HepG2 (cell line): ENCODE results near the gene FXYD5. TPM values are rescaled to one million over a fixed set of nuclear protein-coding genes. Genes with fewer than 3 reads are reported as not detected.

Experiments used
- ATAC-seq: fragments of 200-7000 bp; cut with Tn5 transposase; 3 replicates; pipeline ENCODE4 v1.9.1; 2020; ENCODE audit warnings: mild to moderate bottlenecking, moderate library complexity
- BruUV-seq: library from RNA; stranded (reverse); fragments of 400-500 nt; replicated peaks from 2 replicates; lab custom pipeline; 2021; lab: Mats Ljungman, UMichigan
- CTCF ChIA-PET: fragments of 300-600 bp; formaldehyde crosslinking; extraction: SDS; loops from one replicate; lab custom pipeline; 2021; ENCODE audit warnings: low total read pairs, inconsistent platforms, low intra/inter-chr PET ratio; lab: Yijun Ruan, JAX
- POLR2A ChIA-PET: fragments of 350-600 bp; sonication (Branson Sonifier 250); formaldehyde crosslinking; loops from one replicate; lab custom pipeline; 2020; ENCODE audit warnings: antibody characterized with exemption, inconsistent platforms; lab: Yijun Ruan, JAX
- DNase-seq: peaks from one replicate; pipeline ENCODE4 v3.0.0-alpha.2; 2015; ENCODE audit warnings: low spot score
- FAIRE-seq: peaks from 3 replicates; lab custom pipeline; 2011; peaks lifted over from hg19 to GRCh38; lab: Jason Lieb, UNC
- H2AFZ ChIP-seq: one replicate; pipeline ENCODE4 v1.6.1; 2011; ENCODE audit warnings: low read length, inconsistent platforms
- H3K27ac ChIP-seq: fragments of 300-600 bp; 3 replicates; pipeline ENCODE4 v1.8.0; 2011; ENCODE audit warnings: mixed run types, mild to moderate bottlenecking, mixed read lengths, low read length, inconsistent platforms; ENCODE audit not compliant: insufficient read depth; ENCODE audit errors: extremely low read length
- H3K27me3 ChIP-seq, 2 experiments: fragments of 200-600 bp in 1 of 2; 2 replicates in 1 of 2; 3 replicates in 1 of 2; pipeline versions ENCODE4 v1.6.0 to v1.8.0; 2011; ENCODE audit warnings: low read length in 2 of 2, mild to moderate bottlenecking in 2 of 2, moderate library complexity in 2 of 2, inconsistent platforms in 1 of 2; ENCODE audit not compliant: insufficient read depth in 2 of 2, control insufficient read depth in 1 of 2
- H3K36me3 ChIP-seq, 2 experiments: fragments of 200-600 bp in 1 of 2; replicated peaks in 1 of 2; 2 replicates in 1 of 2; 3 replicates in 1 of 2; pipeline versions ENCODE4 v1.5.1 to v1.8.0; 2011; ENCODE audit warnings: low read length in 2 of 2, inconsistent platforms in 1 of 2; ENCODE audit not compliant: insufficient read depth in 2 of 2, control insufficient read depth in 1 of 2
- H3K4me1 ChIP-seq: 2 replicates; pipeline ENCODE4 v1.5.1; 2012; ENCODE audit warnings: low read length, inconsistent platforms; ENCODE audit not compliant: insufficient read depth
- H3K4me2 ChIP-seq: 2 replicates; pipeline ENCODE4 v1.6.0; 2011; ENCODE audit warnings: low read depth, low read length, inconsistent platforms
- H3K4me3 ChIP-seq, 3 experiments: fragments of 200-600 bp in 1 of 3; sonication (generic), shearing (Covaris generic) in 1 of 3; replicated peaks in 1 of 3; 2 replicates each; pipeline ENCODE4 v1.5.1; 2011 to 2016; ENCODE audit warnings: low read length in 3 of 3, inconsistent platforms in 2 of 3, low read depth in 2 of 3, mild to moderate bottlenecking in 2 of 3, control low read depth in 1 of 3, mixed read lengths in 1 of 3; ENCODE audit not compliant: insufficient read depth in 1 of 3
- H3K79me2 ChIP-seq: one replicate; pipeline ENCODE4 v1.6.1; 2011; ENCODE audit warnings: low read length, inconsistent platforms; ENCODE audit not compliant: insufficient read depth
- H3K9ac ChIP-seq: 2 replicates; pipeline ENCODE4 v1.6.0; 2011; ENCODE audit warnings: mild to moderate bottlenecking, low read depth, low read length, inconsistent platforms; ENCODE audit not compliant: insufficient read depth
- H3K9me3 ChIP-seq: 2 replicates; pipeline ENCODE4 v1.5.1; 2012; ENCODE audit warnings: mild to moderate bottlenecking, low read length
- H4K20me1 ChIP-seq: 2 replicates; pipeline ENCODE4 v1.6.0; 2011; ENCODE audit warnings: inconsistent platforms, mild to moderate bottlenecking, low read length, moderate library complexity; ENCODE audit not compliant: insufficient read depth
- DBP ChIP-seq: sonication (generic); formaldehyde crosslinking; IDR thresholded peaks from 2 replicates; pipeline ENCODE4 v1.4.0; 2020; ENCODE audit warnings: missing genetic modification reagents; ENCODE audit errors: not compliant biosample characterization
- GTF2F1 ChIP-seq: fragments of 150-350 bp; IDR thresholded peaks from 2 replicates; pipeline ENCODE4 v1.6.1; 2014; ENCODE audit warnings: low read length
- HCFC1 ChIP-seq: fragments of 150-350 bp; IDR thresholded peaks from 2 replicates; pipeline ENCODE4 v1.6.1; 2014; ENCODE audit warnings: low read depth, low read length
- MBNL3 ChIP-seq: fragments of 250-450 bp; sonication (Bioruptor Pico); conservative IDR thresholded peaks from 2 replicates; pipeline ENCODE4 v1.8.0; 2022; ENCODE audit warnings: mild to moderate bottlenecking, inconsistent platforms
- PITX1 ChIP-seq: sonication (generic); formaldehyde crosslinking; IDR thresholded peaks from 2 replicates; pipeline ENCODE4 v1.5.1; 2020; ENCODE audit warnings: mild to moderate bottlenecking, missing genetic modification reagents
- POLR2AphosphoS2 ChIP-seq: IDR thresholded peaks from 2 replicates; pipeline ENCODE4 v1.6.1; 2011; ENCODE audit warnings: low read depth, low read length, improper control_type of control experiment
- ZFP36L1 ChIP-seq: sonication (generic); formaldehyde crosslinking; IDR thresholded peaks from 2 replicates; pipeline ENCODE4 v1.8.0; 2022; ENCODE audit warnings: mild to moderate bottlenecking, missing genetic modification reagents, moderate library complexity
- ZNF343 ChIP-seq: sonication (generic); formaldehyde crosslinking; IDR thresholded peaks from 2 replicates; pipeline ENCODE4 v1.4.0; 2020; ENCODE audit warnings: mild to moderate bottlenecking, missing genetic modification reagents
- ZNF567 ChIP-seq: sonication (generic); formaldehyde crosslinking; IDR thresholded peaks from 2 replicates; pipeline ENCODE4 v1.8.1; 2023; ENCODE audit warnings: mild to moderate bottlenecking, missing genetic modification reagents, borderline replicate concordance
- ZNF691 ChIP-seq: sonication (generic); formaldehyde crosslinking; IDR thresholded peaks from 2 replicates; pipeline ENCODE4 v1.4.0; 2020; ENCODE audit warnings: missing genetic modification reagents, low read depth, mild to moderate bottlenecking, borderline replicate concordance
- WGBS: methylation state at CpG from one replicate; pipeline ENCODE4 v1.1.6; 2017; ENCODE audit warnings: low lambda C conversion rate; 5-methylcytosine and 5-hydroxymethylcytosine counted together
- in situ Hi-C: cut with HindIII; loops from 2 replicates; pipeline ENCODE4 v1.10.0; 2017; ENCODE audit warnings: low pct_unique_long_range_greater_than_20kb; ENCODE audit not compliant: extremely low pct_ligation_motif_present
- intact Hi-C: fragments of 100-400 bp; cut with micrococcal nuclease; formaldehyde crosslinking; loops from one replicate; pipeline ENCODE4 v1.10.0; 2022; ENCODE audit not compliant: unreplicated experiment
- polyA plus RNA-seq, 8 experiments: library from polyadenylated mRNA; depleted of rRNA in 3 of 8; stranded (reverse) in 7 of 8; unstranded in 1 of 8; fragments of >200 nt; fragmentation: Illumina TruSeq in 4 of 8; extraction: Trizol in 4 of 8; gene quantifications; 2 replicates each; pipeline versions ENCODE4 v1.2.1 to v1.2.3, GENCODE V29; 2011 to 2016; ENCODE audit warnings: low read depth in 4 of 8, missing spikeins in 1 of 8, mixed read lengths in 1 of 8; ENCODE audit not compliant: insufficient read depth in 1 of 8
- total RNA-seq, 5 experiments: library from RNA; depleted of rRNA; stranded (reverse); fragments of >200 nt; fragmentation: Illumina TruSeq; extraction: Trizol; gene quantifications; 2 replicates each; pipeline ENCODE4 v1.2.3, GENCODE V29; 2016; ENCODE audit warnings: low read depth in 1 of 5

The FXYD5 gene
- total and polyA plus RNA-seq, 2 of the 13 experiments (the other 11 are each of a cell fraction or from before 2014, with no cell fraction given) = 0.65 TPM; not detected in 1

GRCh38 chr19:35168196-35168595, 13.7 kb downstream of the FXYD5 start:
- ChIA-PET POLR2A (no interaction called here), CTCF (no interaction called here)
- no peak for FAIRE-seq
- H3K4me1 ChIP-seq = no peaks in the 10 kb centered on the region
- H3K79me2 ChIP-seq = no peaks in the 10 kb centered on the region
- no peak overlapping the region for H3K27ac ChIP-seq
- in situ Hi-C loops = no loop called here
- H4K20me1 ChIP-seq = no peaks in the 10 kb centered on the region
- ATAC-seq = no peak
- 41% methylated on average over 3 of the region's 3 CpGs for WGBS
- peaks cover 20% of the 10 kb centered on the region; the same call in 1 of the 2 replicates for H3K9me3 ChIP-seq
- TF ChIP-seq GTF2F1 = no peak
- no peak for TF ChIP-seq DBP (CRISPR knock-in tag)
- TF ChIP-seq HCFC1 = no peak
- TF ChIP-seq ZNF691 (CRISPR knock-in tag) = no peak
- TF ChIP-seq ZNF343 (CRISPR knock-in tag) = no peak
- no peak for TF ChIP-seq ZNF567 (CRISPR knock-in tag)
- no peak for TF ChIP-seq ZFP36L1 (CRISPR knock-in tag)
- TF ChIP-seq MBNL3 (CRISPR knock-in tag) = no peak
- TF ChIP-seq POLR2AphosphoS2 = no peak
- no peak for TF ChIP-seq PITX1 (CRISPR knock-in tag)
- no peaks in the 10 kb centered on the region for H3K36me3 ChIP-seq
- no peak overlapping the region for H3K4me3 ChIP-seq
- intact Hi-C loops = no loop called here
- no peak overlapping the region for H3K9ac ChIP-seq
- no peaks in the 10 kb centered on the region; a peak in 1 of 5 replicates for H3K27me3 ChIP-seq
- DNase-seq = no peak
- no TSS peak for BruUV-seq
- no peak overlapping the region for H3K4me2 ChIP-seq
- no peak overlapping the region for H2AFZ ChIP-seq
